ENCODE data around the gene MVD. TPM values are rescaled to one million over a fixed set of nuclear protein-coding genes. Genes with fewer than 3 reads are reported as not detected.
A peak's percentile ranks its signal among the peaks of the same experiment; 100 is the strongest.

The MVD gene
- total RNA-seq, 1 experiment from 2014 or later = 38.3 TPM

- ATAC-seq = no peak
- CTCF ChIA-PET = no interaction called here
- 0 out of 2 replicates have a peak, but pooled peaks cover 3% of the 10 kb centered on the region for H3K4me1 ChIP-seq (ENCODE audit: insufficient read depth, low read length)
- H3K36me3 ChIP-seq (ENCODE audit: low read depth, low read length) = no peaks in the 10 kb centered on the region
- BruUV-seq (replicated peaks) = no TSS peak
- no peaks in the 10 kb centered on the region for H3K9me2 ChIP-seq (replicated peaks; ENCODE audit: low read length)
- no peaks in the 10 kb centered on the region for H3K27me3 ChIP-seq (ENCODE audit: low read length)
- POLR2A ChIA-PET (ENCODE audit: unreplicated experiment) = no interaction called here
- no peak overlapping the region for H3K4me3 ChIP-seq (ENCODE audit: low read length)
- H3K27ac ChIP-seq (ENCODE audit: low read length) = no peak overlapping the region
- no peaks in the 10 kb centered on the region for H3K79me2 ChIP-seq (ENCODE audit: low read length)
- no peak overlapping the region for H3K4me2 ChIP-seq (ENCODE audit: low read length)
- DNase-seq = no peak
- H3K9me3 ChIP-seq (ENCODE audit: low read length) = no peaks in the 10 kb centered on the region
- no peak for TF ChIP-seq CTCF (conservative IDR thresholded peaks at IDR 0.05; ENCODE audit: low read depth, low read length)
- TF ChIP-seq EZH2 (IDR thresholded peaks at IDR 0.05; ENCODE audit: low read length, unreplicated experiment) = no peak
- no peak for TF ChIP-seq EZH2phosphoT487 (IDR thresholded peaks at IDR 0.05; ENCODE audit: borderline replicate concordance, low read length)
- H4K20me1 ChIP-seq (ENCODE audit: low read length) = no peaks in the 10 kb centered on the region
- H3F3A ChIP-seq (ENCODE audit: low read length, unreplicated experiment) = no peaks in the 10 kb centered on the region
- no peak overlapping the region for H2AFZ ChIP-seq (ENCODE audit: low read length)
- intact Hi-C loops (cut with micrococcal nuclease) = no loop called here
- H3K9ac ChIP-seq (ENCODE audit: low read length) = no peak overlapping the region
Observed at GRCh38 chr16:88684569-88685155, 21.8 kb upstream of the MVD start.

DNA sequence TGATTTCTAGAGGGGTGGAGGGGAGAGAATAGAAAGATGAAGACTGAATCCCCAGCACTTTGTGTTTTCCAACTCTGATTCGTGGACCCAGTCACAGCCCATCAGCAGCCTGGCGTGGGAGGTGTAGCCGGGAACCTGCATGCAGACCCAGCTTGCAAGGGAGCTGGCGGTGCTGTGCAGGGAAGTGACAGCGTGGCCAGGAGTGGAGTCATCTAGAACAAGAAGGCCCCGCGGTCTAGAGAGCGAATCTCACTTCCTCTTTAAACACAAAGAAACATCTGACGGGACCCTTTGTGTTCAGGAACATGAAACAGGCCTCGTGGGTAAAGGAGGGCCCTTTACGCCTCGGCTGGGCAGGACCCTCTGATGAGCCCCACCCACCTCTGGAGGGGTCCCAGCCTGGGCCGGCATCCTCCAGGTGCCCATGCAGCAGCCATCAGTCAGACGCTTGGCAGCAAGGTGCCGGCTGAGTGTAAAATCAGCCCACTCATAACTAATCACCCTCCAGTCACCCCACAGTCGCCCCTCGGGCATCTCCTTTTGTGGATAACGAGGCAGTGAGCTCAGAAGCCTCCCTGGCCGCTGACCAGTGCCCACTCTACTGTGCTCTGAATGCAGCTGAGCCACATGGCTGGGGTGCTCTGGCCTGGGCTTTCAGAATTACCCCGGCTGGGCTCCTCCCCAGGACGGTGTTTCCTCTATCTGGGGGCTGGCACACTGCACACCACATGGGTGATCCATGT, 19.0 kb upstream of the MVD start:
- Histone ChIP-seq H3K4me1 (ENCODE audit: insufficient read depth, low read length) (peaks cover 9% of the 10 kb centered on the region; the same call in 1 of the 2 replicates), H2AFZ (ENCODE audit: low read length) (peak overlapping the region; percentile 53; the same call in 1 of the 2 replicates), H3K36me3 (ENCODE audit: low read depth, low read length) (no peaks in the 10 kb centered on the region), H3K4me2 (ENCODE audit: low read length) (peak overlapping the region; percentile 59; the same call in 1 of the 2 replicates), H3F3A (ENCODE audit: low read length, unreplicated experiment) (no peaks in the 10 kb centered on the region), H4K20me1 (ENCODE audit: low read length) (no peaks in the 10 kb centered on the region), H3K27ac (ENCODE audit: low read length) (no peak overlapping the region), H3K9ac (ENCODE audit: low read length) (no peak overlapping the region), H3K27me3 (ENCODE audit: low read length) (no peaks in the 10 kb centered on the region), H3K9me3 (ENCODE audit: low read length) (no peaks in the 10 kb centered on the region), H3K4me3 (ENCODE audit: low read length) (no peak overlapping the region), H3K9me2 (replicated peaks; ENCODE audit: low read length) (no peaks in the 10 kb centered on the region), H3K79me2 (ENCODE audit: low read length) (no peaks in the 10 kb centered on the region)
- CTCF ChIA-PET = interaction anchor here (0.6 kb wide), 1 partner anchor 83 kb away, joined by 3 read pairs; no protein-coding TSS in a partner anchor
- no TSS peak for BruUV-seq (replicated peaks)
- no peak for TF ChIP-seq EZH2phosphoT487 (IDR thresholded peaks at IDR 0.05; ENCODE audit: borderline replicate concordance, low read length)
- no peak for TF ChIP-seq EZH2 (IDR thresholded peaks at IDR 0.05; ENCODE audit: low read length, unreplicated experiment)
- TF ChIP-seq CTCF (conservative IDR thresholded peaks at IDR 0.05; ENCODE audit: low read depth, low read length) = no peak
- no peak for ATAC-seq
- intact Hi-C loops (cut with micrococcal nuclease) = no loop called here
- POLR2A ChIA-PET (ENCODE audit: unreplicated experiment) = no interaction called here
- no peak for DNase-seq
